ENCODE data around the gene MIDN.

MIDN gene

DNA sequence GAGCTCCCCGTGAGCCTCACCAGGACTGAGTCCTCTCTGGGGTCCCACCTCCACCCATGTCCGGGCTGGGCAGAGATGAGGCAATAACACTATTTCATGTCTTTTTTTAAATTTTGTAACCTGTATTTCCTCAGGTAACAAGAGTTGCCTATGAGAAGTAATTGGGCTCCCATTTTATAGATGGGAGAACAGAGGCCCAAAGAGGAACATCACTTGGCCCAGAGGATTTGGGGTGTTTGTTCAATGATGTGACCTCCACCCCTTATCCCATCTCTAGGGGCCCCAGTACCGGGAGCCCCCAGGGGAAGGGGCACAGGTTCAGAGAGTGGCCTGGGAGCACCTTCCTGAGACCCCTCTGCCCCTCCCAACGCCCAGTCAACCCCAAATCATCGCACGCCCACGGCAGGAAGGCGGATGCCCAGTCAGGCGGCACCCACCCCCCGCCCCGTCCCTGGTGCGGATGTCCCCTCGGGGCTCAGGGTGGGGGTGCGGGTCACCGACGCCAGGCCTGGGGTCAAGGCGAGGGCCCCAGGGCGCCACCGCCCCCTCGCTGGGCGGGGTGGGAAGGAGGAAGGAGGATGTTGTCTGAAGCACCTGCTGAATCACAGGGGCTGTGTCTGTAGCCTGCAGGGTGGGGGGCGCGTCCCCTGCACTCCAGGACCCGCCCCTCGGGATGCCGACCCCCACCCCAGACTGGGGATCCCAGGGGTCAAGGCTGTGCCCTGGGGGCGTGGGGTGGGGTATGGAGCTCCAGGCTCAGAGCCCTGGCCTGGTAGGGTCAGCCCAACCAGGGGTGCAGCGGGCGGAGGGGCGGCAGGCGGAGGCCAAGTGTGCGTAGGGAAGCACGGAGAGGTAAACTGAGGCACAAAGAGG lies 11.7 kb downstream of the MIDN start:
- DNase-seq: no peak

DNA sequence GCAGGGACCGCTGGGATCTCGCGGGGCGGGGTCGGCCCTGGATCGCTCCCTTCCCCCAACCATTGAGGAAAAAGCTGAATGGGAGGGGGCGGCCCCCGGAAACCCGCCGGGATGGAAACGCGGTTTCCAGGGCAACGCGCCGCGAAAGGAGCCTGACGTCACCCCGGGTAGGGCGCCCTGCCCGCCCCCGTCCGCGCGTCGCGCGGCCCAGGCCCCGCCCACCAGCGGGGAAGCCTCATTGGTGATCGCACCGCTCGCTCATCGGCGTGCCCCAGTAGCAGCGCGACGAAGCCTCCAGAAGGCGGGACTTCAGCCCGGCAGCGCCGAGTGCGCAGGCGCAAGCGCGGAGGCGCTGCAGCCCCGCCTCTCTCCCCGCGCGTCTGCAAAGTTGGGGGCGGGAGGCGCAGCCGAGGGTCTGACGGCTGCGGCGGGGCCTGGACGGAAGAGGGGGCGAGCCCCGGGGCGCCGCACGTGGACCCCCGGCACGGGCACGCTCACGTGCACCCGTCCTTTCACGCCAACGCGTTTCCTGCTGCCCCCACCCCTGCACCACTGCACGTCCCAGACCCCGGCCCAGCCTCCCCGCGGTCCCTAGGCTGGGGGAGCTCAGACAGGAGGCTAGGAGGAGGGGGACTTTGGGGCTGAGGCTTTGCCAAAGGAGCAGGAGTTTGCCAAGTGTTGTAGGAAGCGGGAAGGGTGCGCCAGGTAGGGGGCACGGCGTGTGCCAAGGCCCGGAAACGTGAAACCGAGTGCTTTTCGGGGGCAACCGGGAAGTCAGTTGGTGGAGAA lies 12.6 kb downstream of the MIDN start:
- DNase-seq: peak; percentile 96

GRCh38 chr19:1261538-1261797 lies 13.1 kb downstream of the MIDN start:
- DNase-seq: no peak

- no peak for DNase-seq
Observed at GRCh38 chr19:1261798-1262622, 13.6 kb downstream of the MIDN start.

DNA sequence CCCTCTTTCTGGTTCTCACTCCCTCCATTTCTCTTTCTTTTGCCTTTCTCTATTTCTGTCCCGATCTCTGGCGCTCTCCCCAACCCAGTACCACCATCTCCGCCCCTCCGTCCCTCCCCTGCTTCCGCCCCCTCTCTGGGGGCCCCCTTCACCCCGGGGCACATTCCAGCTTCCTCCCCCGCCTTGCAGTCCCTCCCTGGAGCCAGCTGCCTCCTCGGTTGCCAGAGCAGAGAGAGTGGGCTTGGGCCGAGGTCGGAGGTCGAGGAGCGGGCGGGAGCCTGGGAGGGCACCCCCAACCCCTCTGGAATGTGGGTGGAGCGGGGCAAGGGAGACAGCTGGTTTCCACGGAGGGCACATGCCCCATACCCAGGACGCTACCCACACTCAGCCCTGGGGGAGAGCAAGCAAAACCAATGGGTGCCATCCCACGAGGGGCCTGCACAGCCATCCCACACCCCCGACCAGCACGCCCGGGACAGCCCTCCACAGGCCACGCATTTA lies 14.3 kb downstream of the MIDN start:
- no peak for DNase-seq

- DNase-seq: no peak
Observed at GRCh38 chr19:1263188-1263587, 14.8 kb downstream of the MIDN start.

GRCh38 chr19:1264801-1265614 lies 16.6 kb downstream of the MIDN start:
- no peak for DNase-seq

DNA sequence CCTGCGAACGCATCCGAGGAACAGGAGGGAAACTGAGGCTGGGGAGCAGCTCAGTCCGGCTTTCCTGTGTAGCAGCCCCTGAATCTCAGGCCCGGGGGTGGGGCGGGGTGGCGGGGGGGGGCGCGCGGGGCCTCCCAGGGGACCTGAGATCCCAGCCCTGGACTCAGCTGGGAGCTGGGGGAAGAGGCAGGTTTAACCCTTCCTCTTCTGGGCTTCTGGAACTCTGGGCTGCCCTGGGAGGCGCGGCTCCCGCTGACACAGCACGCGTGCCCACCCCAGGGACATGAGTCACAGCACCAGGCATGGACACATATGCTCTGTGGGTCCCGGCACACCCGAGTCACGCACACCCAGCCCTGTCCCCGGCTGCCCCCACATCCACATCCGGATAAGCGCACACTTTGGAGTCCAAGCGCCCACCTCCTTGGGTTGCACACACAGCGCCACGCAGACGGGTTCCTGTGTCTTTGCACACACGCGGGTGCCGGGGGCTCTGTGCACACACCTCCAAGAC lies 17.3 kb downstream of the MIDN start:
- no peak for DNase-seq

DNA sequence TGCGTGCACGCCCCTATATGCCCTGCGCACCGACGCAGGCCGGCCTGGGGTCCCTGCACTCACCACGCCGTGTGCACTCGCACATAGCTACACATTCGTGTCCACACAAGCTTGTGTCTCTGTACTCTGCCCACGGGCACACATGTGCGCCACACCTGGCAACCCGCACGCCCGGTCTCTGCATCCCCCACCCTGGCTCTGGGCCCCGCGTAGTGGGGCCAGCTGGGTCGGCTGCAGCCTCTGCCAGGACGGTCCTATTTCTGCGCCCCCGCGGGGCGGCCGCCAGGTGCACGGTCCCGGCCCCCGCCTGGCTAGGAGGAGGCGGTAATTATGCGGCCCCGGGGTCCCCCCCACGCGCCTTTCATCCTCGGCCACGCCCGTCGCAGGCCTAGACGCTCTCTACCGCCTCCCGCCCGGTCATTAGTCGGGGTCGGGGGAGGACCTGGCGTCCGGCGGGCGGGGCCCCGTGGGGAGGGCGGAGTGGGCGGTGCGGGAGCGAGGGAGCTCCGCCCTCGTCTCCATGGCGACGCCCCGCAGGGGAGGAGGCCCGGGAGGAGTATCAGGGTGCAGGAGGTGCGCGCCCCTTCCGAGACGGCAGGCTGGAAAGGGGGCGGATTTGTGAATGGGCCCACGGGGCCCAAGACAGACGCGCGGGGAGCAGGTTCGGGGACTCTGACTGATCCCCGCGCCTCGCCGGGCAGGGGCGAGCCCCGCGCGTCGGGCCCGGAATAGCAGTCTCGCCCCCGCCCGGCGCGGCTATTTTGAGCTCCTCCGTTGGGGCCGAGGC lies 17.9 kb downstream of the MIDN start:
- peak; percentile 55 for DNase-seq

GRCh38 chr19:1266916-1267476 lies 18.6 kb downstream of the MIDN start:
- peak; percentile 60 for DNase-seq

DNA sequence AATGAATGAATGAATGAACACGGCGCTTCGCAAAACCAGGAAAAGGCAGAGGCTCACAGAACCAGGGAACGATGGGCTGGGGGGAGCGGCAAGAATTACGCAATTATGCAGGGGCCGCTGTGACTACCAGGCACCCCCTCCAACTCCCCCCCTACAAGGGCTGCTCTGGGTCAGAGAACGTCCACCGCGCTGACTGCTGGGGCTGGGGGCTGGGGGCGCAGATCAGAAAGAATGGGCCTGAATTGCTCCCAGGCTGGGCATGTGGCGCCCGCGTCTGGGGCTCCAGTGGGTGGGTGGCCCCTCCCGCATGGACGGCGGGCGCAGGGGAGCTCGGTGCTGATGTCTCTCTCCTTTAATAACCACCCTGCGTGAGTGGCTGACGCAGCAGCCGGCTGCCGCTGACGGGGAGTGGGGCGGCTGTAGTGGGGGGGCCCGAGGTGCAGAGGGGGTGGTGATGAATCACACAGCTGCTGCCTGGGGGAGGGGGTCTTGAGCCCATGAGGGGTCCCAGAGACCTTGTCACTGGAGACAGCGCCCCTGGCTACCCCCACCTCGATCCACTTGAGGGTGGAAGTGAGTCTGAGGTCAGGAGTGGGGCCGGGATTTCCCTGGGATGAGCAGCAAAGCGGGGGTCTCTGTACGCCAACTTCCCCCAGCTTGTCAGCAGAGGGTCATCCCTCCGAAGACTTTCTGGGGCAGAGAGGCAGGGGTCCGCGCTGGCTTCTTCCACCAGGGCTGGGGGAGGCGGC lies 19.3 kb downstream of the MIDN start:
- DNase-seq: no peak

DNA sequence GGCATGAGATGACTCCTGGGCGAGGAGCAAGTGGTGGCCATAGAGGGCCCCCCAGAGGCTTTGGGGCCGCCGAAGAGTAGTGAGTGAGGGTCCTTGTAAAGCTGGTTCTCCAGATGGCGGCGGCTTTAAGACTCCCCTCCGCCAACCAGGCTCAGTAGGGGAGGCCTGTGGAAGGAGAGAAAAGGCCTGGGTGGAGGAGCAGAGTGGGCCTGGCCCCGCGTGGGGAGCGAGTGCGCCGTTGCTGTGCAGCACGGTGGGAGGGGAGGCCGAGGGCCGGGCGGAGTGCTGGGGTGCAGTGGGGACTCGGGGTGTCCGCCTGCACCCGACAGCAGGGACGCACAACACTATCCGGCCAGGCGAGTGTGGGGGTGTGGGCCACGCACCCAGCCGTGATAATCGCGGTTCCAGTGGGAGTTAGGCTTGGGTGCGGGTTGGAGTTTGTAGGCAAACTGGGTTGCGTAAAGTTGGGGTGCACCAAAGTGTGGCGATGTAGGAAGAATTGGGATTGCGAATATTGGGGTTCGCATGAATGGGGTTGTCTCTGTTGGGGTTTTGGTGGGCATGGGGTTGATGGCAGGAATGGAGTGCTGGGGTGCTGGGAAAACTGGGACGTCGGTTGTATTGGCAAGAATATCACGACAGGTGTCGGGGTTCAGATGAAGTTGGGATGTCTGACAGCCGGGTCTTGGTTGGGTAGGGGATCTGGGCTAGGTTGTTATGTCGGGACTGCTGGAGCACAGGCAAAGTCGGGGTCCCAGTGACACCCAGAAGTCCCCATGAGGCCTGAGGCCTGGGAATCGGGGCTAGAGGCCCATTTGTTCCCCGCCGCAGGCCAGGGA lies 20.1 kb downstream of the MIDN start:
- DNase-seq: no peak

DNA sequence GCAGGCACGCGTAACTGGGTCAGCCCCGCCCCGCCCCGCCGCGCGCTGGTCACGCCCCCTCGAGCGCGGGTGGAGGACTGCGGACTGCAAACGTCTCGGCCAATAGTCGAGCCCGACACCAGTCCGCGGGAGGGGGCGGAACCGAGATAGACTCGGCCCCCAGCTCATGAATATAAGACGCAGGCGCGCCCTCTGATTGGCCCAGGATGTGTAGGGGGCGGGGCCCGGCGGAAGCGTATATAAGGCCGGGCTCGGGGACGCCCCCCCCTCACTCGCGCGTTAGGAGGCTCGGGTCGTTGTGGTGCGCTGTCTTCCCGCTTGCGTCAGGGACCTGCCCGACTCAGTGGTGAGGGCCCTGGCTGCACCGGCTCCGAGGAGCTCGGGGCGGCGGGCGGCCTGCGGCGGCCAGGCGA lies 20.7 kb downstream of the MIDN start, which contains the start of gene CIRBP:
TSS of gene CIRBP (plus strand) at position 268 of the 413 bp plus-strand sequence. CDS start 1,602 bp downstream, outside the sequence.
- peak; percentile 99 for DNase-seq

- peak; percentile 79 for DNase-seq
Observed at GRCh38 chr19:1269478-1270212, 21.3 kb downstream of the MIDN start.

- no peak for DNase-seq
Observed at GRCh38 chr19:1270213-1270853, 21.9 kb downstream of the MIDN start.

- DNase-seq: no peak
Observed at GRCh38 chr19:1270854-1271527, 22.6 kb downstream of the MIDN start.

All from NK-92 treated with Interleukin-12 subunit alpha and Interleukin-12 subunit beta, amount 100 ng/mL, for 24 hours (cell line).